GM23338 (cell line): ENCODE measurements around the gene SLC6A19. TPM values are rescaled to one million over a fixed set of nuclear protein-coding genes. Genes with fewer than 3 reads are reported as not detected.

ENCODE experiments used
- ATAC-seq: fragments of 200-7000 bp; cut with Tn5 transposase; 3 replicates; pipeline ENCODE4 v1.9.1; 2020
- DNase-seq: peaks from one replicate; pipeline ENCODE4 v3.0.0-alpha.2; 2015; ENCODE audit warnings: low spot score
- H2AFZ ChIP-seq: fragments of 200-600 bp; sonication (generic); 2 replicates; pipeline ENCODE4 v1.8.0; 2016; ENCODE audit warnings: antibody characterized with exemption, mild to moderate bottlenecking, moderate library complexity
- H3F3A ChIP-seq: fragments of 200-600 bp; sonication (generic); replicated peaks from 2 replicates; pipeline ENCODE4 v1.8.0; 2017; ENCODE audit warnings: antibody characterized with exemption, mixed run types, low read depth
- H3K27ac ChIP-seq: fragments of 200-600 bp; sonication (generic); 2 replicates; pipeline ENCODE4 v1.6.1; 2016; ENCODE audit warnings: low read depth
- H3K27me3 ChIP-seq: fragments of 200-600 bp; sonication (generic); 2 replicates; pipeline ENCODE4 v1.8.0; 2016; ENCODE audit warnings: mild to moderate bottlenecking, mixed run types, moderate library complexity; ENCODE audit not compliant: insufficient read depth
- H3K36me3 ChIP-seq: fragments of 200-600 bp; sonication (generic); 2 replicates; pipeline ENCODE4 v1.8.0; 2016; ENCODE audit warnings: mild to moderate bottlenecking; ENCODE audit not compliant: insufficient read depth
- H3K4me1 ChIP-seq: fragments of 200-600 bp; sonication (generic); 2 replicates; pipeline ENCODE4 v1.8.0; 2016; ENCODE audit warnings: mild to moderate bottlenecking, moderate library complexity; ENCODE audit not compliant: insufficient read depth
- H3K4me2 ChIP-seq: fragments of 200-600 bp; sonication (generic); 2 replicates; pipeline ENCODE4 v1.7.1; 2017; ENCODE audit warnings: mixed run types
- H3K4me3 ChIP-seq: fragments of 200-600 bp; sonication (generic); 2 replicates; pipeline ENCODE4 v1.6.1; 2016; ENCODE audit warnings: mixed run types
- H3K79me2 ChIP-seq: fragments of 200-600 bp; sonication (generic); replicated peaks from 2 replicates; pipeline ENCODE4 v1.8.0; 2017; ENCODE audit warnings: mild to moderate bottlenecking; ENCODE audit not compliant: insufficient read depth
- H3K9me2 ChIP-seq: fragments of 200-600 bp; sonication (generic); 2 replicates; pipeline ENCODE4 v1.8.0; 2017; ENCODE audit not compliant: insufficient read depth
- H4K20me1 ChIP-seq: fragments of 200-600 bp; sonication (generic); replicated peaks from 2 replicates; pipeline ENCODE4 v1.8.0; 2017; ENCODE audit warnings: mild to moderate bottlenecking; ENCODE audit not compliant: insufficient read depth
- H3K27ac Mint-ChIP-seq: 2 replicates; pipeline ENCODE4 v1.8.0; 2020; ENCODE audit warnings: inconsistent platforms, mild to moderate bottlenecking, moderate library complexity, mixed read lengths
- H3K27me3 Mint-ChIP-seq: 3 replicates; pipeline ENCODE4 v1.8.0; 2022; ENCODE audit warnings: low read depth, mild to moderate bottlenecking, moderate library complexity, mixed read lengths, inconsistent platforms; ENCODE audit not compliant: insufficient read depth, poor library complexity
- H3K36me3 Mint-ChIP-seq: 3 replicates; pipeline ENCODE4 v1.8.0; 2021; ENCODE audit warnings: low read depth, mild to moderate bottlenecking, inconsistent platforms, moderate library complexity, mixed read lengths
- H3K4me1 Mint-ChIP-seq: 3 replicates; pipeline ENCODE4 v1.8.0; 2020; ENCODE audit warnings: mild to moderate bottlenecking, inconsistent platforms, mixed read lengths
- H3K4me3 Mint-ChIP-seq: 3 replicates; pipeline ENCODE4 v1.8.0; 2021; ENCODE audit warnings: moderate library complexity, mild to moderate bottlenecking, inconsistent platforms, mixed read lengths
- H3K9me3 Mint-ChIP-seq: 3 replicates; pipeline ENCODE4 v1.8.0; 2020; ENCODE audit warnings: moderate library complexity, mild to moderate bottlenecking, inconsistent platforms, mixed read lengths
- CREB1 ChIP-seq: fragments of 250-450 bp; sonication (Bioruptor Pico); IDR thresholded peaks from 2 replicates; pipeline ENCODE4 v1.5.0; 2020; ENCODE audit warnings: low read depth, mild to moderate bottlenecking, moderate library complexity
- CTCF ChIP-seq, 2 experiments: fragments of 200-600 bp in 1 of 2; sonication (generic) in 1 of 2; conservative IDR thresholded peaks; 2 replicates each; pipeline versions ENCODE4 v1.5.1 to v1.6.1; 2016 to 2017; ENCODE audit warnings: antibody characterized with exemption in 2 of 2, low read depth in 2 of 2, mild to moderate bottlenecking in 2 of 2, moderate library complexity in 1 of 2
- ETS1 ChIP-seq: IDR thresholded peaks from 2 replicates; pipeline ENCODE4 v1.6.1; 2016; ENCODE audit warnings: antibody characterized with exemption
- EZH2 ChIP-seq: fragments of 200-600 bp; sonication (generic); IDR thresholded peaks from one replicate; pipeline ENCODE4 v1.8.0; 2017; ENCODE audit warnings: antibody characterized with exemption, mild to moderate bottlenecking, low read depth; ENCODE audit not compliant: unreplicated experiment
- EZH2phosphoT487 ChIP-seq: fragments of 200-600 bp; sonication (generic); IDR thresholded peaks from one replicate; pipeline ENCODE4 v1.8.1; 2018; ENCODE audit warnings: antibody characterized with exemption; ENCODE audit not compliant: unreplicated experiment
- POLR2AphosphoS5 ChIP-seq: IDR thresholded peaks from 2 replicates; pipeline ENCODE4 v1.6.1; 2016; ENCODE audit warnings: antibody characterized with exemption, low read depth
- REST ChIP-seq: IDR thresholded peaks from one replicate; pipeline ENCODE4 v1.6.1; 2018; ENCODE audit warnings: antibody characterized with exemption; ENCODE audit not compliant: unreplicated experiment
- STAT1 ChIP-seq: IDR thresholded peaks from one replicate; pipeline ENCODE4 v1.6.1; 2016; ENCODE audit warnings: antibody characterized with exemption; ENCODE audit not compliant: unreplicated experiment
- ZNF114 ChIP-seq: fragments of 250-450 bp; sonication (Bioruptor Pico); IDR thresholded peaks from 2 replicates; pipeline ENCODE4 v1.5.0; 2020; ENCODE audit warnings: mild to moderate bottlenecking, moderate library complexity
- polyA plus RNA-seq: library from polyadenylated mRNA; unstranded; fragments of >200 nt; fragmentation: Nextera tagmentation; extraction: Ambion mirVana; gene quantifications from 2 replicates; pipeline ENCODE4 v1.2.1, GENCODE V29; 2016
- total RNA-seq: library from RNA; depleted of rRNA; stranded (reverse); fragments of >200 nt; shearing (Covaris generic); gene quantifications from 2 replicates; pipeline ENCODE4 v1.2.3, GENCODE V29; 2014

SLC6A19 gene
- total and polyA plus RNA-seq, 2 experiments from 2014 or later, result not detected

- TF ChIP-seq CREB1, result no peak
- TF ChIP-seq STAT1, result no peak
- TF ChIP-seq EZH2phosphoT487, result no peak
- TF ChIP-seq ETS1, result no peak
- TF ChIP-seq POLR2AphosphoS5, result no peak
- no peak for TF ChIP-seq ZNF114
These were observed 17.8 kb downstream of the SLC6A19 start (continued) for GRCh38 chr5:1219098-1219767.

- H4K20me1 ChIP-seq, result no peaks in the 10 kb centered on the region
- no peak overlapping the region for H3K4me3 ChIP-seq
- no peak overlapping the region for H3K27ac ChIP-seq
- TF ChIP-seq REST, result no peak
- no peak for TF ChIP-seq STAT1
- TF ChIP-seq CTCF (conservative IDR thresholded peaks at IDR 0.05; ENCODE audit: low read depth in 2 of 2), result no peak
- TF ChIP-seq EZH2, result no peak
- no peak for TF ChIP-seq EZH2phosphoT487
- no peak for TF ChIP-seq POLR2AphosphoS5
- no peaks in the 10 kb centered on the region for H3K27me3 ChIP-seq
- H3K27ac Mint-ChIP-seq, result no peak overlapping the region
- H3F3A ChIP-seq, result peaks cover 10% of the 10 kb centered on the region
- H3K4me2 ChIP-seq, result no peak overlapping the region
- peaks cover 6% of the 10 kb centered on the region for H3K27me3 Mint-ChIP-seq
- no peak overlapping the region for H2AFZ ChIP-seq
- H3K9me2 ChIP-seq, result peaks cover 4% of the 10 kb centered on the region; the same call in 1 of the 2 replicates
- no peaks in the 10 kb centered on the region for H3K36me3 ChIP-seq
- no peak overlapping the region for H3K4me3 Mint-ChIP-seq
- H3K79me2 ChIP-seq, result no peaks in the 10 kb centered on the region
- ATAC-seq, result no peak
- no peaks in the 10 kb centered on the region; the same call in 2 of the 3 replicates for H3K4me1 Mint-ChIP-seq
- peaks cover 3% of the 10 kb centered on the region; the same call in 2 of the 3 replicates for H3K9me3 Mint-ChIP-seq
- DNase-seq, result no peak
- H3K4me1 ChIP-seq, result no peaks in the 10 kb centered on the region
- no peaks in the 10 kb centered on the region for H3K36me3 Mint-ChIP-seq
These were observed 18.3 kb downstream of the SLC6A19 start for GRCh38 chr5:1219768-1220100.
